Parathyroid adenoma (tissue), 2 donors: Measurements from ENCODE around the gene CLDN16.

ENCODE experiments used
- H2AFZ ChIP-seq: fragments of 300-600 bp; sonication (generic); one replicate; pipeline ENCODE4 v1.7.0; 2017; ENCODE audit warnings: antibody characterized with exemption, mild to moderate bottlenecking
- H3K27ac ChIP-seq: fragments of 300-600 bp; sonication (generic); one replicate; pipeline ENCODE4 v1.7.0; 2017
- H3K27me3 ChIP-seq: fragments of 300-600 bp; sonication (generic); one replicate; pipeline ENCODE4 v1.7.0; 2017; ENCODE audit warnings: low read length; ENCODE audit not compliant: control insufficient read depth, insufficient read depth
- H3K36me3 ChIP-seq: fragments of 300-600 bp; sonication (generic); one replicate; pipeline ENCODE4 v1.7.0; 2017; ENCODE audit warnings: low read length; ENCODE audit not compliant: control insufficient read depth, insufficient read depth
- H3K4me1 ChIP-seq: fragments of 300-600 bp; sonication (generic); one replicate; pipeline ENCODE4 v1.7.0; 2017; ENCODE audit warnings: control low read depth
- H3K4me2 ChIP-seq: fragments of 300-600 bp; sonication (generic); one replicate; pipeline ENCODE4 v1.7.0; 2017; ENCODE audit warnings: low read length
- H3K4me3 ChIP-seq: fragments of 300-600 bp; sonication (generic); one replicate; pipeline ENCODE4 v1.7.0; 2017; ENCODE audit warnings: low read depth, low read length
- H3K79me2 ChIP-seq: fragments of 300-600 bp; sonication (generic); one replicate; pipeline ENCODE4 v1.7.0; 2017; ENCODE audit warnings: control low read depth
- H3K9ac ChIP-seq: fragments of 300-600 bp; sonication (generic); one replicate; pipeline ENCODE4 v1.7.0; 2017; ENCODE audit warnings: mild to moderate bottlenecking
- H3K9me3 ChIP-seq: fragments of 300-600 bp; sonication (generic); one replicate; pipeline ENCODE4 v1.7.0; 2017; ENCODE audit warnings: low read length; ENCODE audit not compliant: control insufficient read depth
- TF ChIP-seq, protein P1 (sequence below): fragments of 300-600 bp; sonication (generic); IDR thresholded peaks from one replicate; pipeline ENCODE4 v1.7.0; 2017; ENCODE audit warnings: antibody characterized with exemption, mild to moderate bottlenecking
- donor health status: primary hyperparathyroidism.

The CLDN16 gene

DNA sequence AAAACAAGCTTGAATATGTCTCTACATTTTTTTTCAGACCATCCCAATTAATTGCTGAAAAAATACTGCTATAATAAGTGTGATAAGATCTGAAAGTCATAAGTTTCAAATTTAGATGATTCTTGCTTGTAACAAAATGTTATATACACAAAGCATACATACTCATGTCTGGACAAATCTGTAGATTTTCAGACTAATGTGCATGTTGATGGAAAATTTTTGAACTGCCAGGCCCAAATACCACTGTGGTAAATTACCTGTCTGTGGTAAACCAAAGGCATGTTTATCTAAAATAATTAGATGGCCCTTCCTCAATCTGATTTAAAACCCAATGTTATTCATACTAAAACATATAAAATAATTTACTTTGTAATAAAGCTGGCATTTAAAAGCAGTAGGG, 31.7 kb upstream of the CLDN16 start:
- TF ChIP-seq, protein P1, sequence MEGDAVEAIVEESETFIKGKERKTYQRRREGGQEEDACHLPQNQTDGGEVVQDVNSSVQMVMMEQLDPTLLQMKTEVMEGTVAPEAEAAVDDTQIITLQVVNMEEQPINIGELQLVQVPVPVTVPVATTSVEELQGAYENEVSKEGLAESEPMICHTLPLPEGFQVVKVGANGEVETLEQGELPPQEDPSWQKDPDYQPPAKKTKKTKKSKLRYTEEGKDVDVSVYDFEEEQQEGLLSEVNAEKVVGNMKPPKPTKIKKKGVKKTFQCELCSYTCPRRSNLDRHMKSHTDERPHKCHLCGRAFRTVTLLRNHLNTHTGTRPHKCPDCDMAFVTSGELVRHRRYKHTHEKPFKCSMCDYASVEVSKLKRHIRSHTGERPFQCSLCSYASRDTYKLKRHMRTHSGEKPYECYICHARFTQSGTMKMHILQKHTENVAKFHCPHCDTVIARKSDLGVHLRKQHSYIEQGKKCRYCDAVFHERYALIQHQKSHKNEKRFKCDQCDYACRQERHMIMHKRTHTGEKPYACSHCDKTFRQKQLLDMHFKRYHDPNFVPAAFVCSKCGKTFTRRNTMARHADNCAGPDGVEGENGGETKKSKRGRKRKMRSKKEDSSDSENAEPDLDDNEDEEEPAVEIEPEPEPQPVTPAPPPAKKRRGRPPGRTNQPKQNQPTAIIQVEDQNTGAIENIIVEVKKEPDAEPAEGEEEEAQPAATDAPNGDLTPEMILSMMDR: no peak
- Histone ChIP-seq H3K9ac (no peak overlapping the region), H3K79me2 (no peaks in the 10 kb centered on the region), H3K4me2 (no peak overlapping the region), H3K9me3 (no peaks in the 10 kb centered on the region), H3K4me1 (no peaks in the 10 kb centered on the region), H3K27me3 (no peaks in the 10 kb centered on the region), H3K36me3 (no peaks in the 10 kb centered on the region), H3K4me3 (no peak overlapping the region), H2AFZ (no peak overlapping the region), H3K27ac (no peak overlapping the region)

DNA sequence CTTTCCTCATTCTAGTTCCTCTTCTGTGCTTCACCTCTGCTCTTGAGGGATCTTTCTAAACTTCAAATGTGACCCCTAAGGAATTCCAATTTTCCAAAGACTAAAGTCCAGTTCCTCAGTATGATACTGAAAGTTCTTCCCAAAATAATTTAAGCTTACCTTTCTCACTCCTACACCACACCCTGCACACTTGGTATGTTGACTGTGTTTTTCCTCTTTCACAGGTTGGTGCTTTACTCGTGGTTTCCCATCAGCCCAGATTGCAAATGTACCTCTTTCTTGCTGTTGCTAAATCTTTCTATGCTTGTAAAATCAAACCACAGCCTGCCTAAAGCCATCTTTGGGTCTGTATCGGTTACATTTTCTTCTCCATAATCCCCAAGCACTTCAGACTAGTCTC, 30.5 kb upstream of the CLDN16 start:
- no peaks in the 10 kb centered on the region for H3K79me2 ChIP-seq
- TF ChIP-seq, protein P1: no peak
- no peak overlapping the region for H2AFZ ChIP-seq
- H3K4me3 ChIP-seq: no peak overlapping the region
- no peaks in the 10 kb centered on the region for H3K27me3 ChIP-seq
- no peak overlapping the region for H3K27ac ChIP-seq
- H3K4me2 ChIP-seq: no peak overlapping the region
- no peaks in the 10 kb centered on the region for H3K36me3 ChIP-seq
- H3K9me3 ChIP-seq: no peaks in the 10 kb centered on the region
- no peak overlapping the region for H3K9ac ChIP-seq
- no peaks in the 10 kb centered on the region for H3K4me1 ChIP-seq

DNA sequence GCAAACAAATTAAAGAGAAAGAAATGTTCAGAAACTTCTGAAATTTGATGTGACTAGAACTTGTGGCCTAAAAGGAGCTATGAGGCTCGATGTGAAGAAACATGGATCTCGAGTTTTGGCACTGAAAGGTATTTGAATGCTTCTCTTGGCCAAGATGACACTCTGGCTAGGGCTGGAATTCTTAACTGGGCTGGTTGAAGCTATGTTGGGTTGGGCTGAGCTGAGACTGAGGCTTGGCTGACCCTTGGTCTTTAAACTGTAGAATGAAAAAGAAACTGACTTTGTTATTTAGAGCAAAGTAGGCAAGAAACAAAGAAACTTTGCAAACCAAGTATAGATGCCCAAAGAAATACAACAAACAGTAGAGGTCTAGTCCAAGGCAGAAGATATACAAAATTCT, 28.1 kb upstream of the CLDN16 start:
- Histone ChIP-seq H3K4me2 (no peak overlapping the region), H2AFZ (no peak overlapping the region), H3K27me3 (no peaks in the 10 kb centered on the region), H3K4me3 (no peak overlapping the region), H3K79me2 (no peaks in the 10 kb centered on the region), H3K9me3 (no peaks in the 10 kb centered on the region), H3K36me3 (no peaks in the 10 kb centered on the region), H3K9ac (no peak overlapping the region), H3K4me1 (no peaks in the 10 kb centered on the region), H3K27ac (no peak overlapping the region)
- TF ChIP-seq, protein P1: no peak

DNA sequence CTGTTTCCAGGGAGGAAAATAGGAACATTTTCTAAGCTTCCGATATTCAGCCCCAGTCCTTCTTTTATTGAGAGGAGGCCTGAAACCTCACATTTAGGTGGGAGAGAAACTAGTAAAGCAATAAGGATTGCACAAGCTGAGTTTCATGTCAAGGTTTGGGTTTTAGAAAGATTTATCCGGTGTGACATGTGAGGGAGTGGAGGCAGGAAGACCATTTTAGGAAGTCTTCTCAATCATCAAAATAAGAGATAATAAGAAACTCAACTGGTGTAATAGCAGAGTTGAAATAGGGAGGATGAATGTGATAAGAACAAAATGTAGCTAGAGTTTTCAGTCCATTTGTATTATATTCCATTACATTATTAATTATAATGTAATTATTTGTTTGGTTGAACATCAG, 27.7 kb upstream of the CLDN16 start:
- Histone ChIP-seq H3K27me3 (no peaks in the 10 kb centered on the region), H3K4me2 (no peak overlapping the region), H3K4me3 (no peak overlapping the region), H3K79me2 (no peaks in the 10 kb centered on the region), H3K36me3 (no peaks in the 10 kb centered on the region), H3K4me1 (no peaks in the 10 kb centered on the region), H2AFZ (no peak overlapping the region), H3K9ac (no peak overlapping the region), H3K27ac (no peak overlapping the region), H3K9me3 (no peaks in the 10 kb centered on the region)
- TF ChIP-seq, protein P1: no peak

DNA sequence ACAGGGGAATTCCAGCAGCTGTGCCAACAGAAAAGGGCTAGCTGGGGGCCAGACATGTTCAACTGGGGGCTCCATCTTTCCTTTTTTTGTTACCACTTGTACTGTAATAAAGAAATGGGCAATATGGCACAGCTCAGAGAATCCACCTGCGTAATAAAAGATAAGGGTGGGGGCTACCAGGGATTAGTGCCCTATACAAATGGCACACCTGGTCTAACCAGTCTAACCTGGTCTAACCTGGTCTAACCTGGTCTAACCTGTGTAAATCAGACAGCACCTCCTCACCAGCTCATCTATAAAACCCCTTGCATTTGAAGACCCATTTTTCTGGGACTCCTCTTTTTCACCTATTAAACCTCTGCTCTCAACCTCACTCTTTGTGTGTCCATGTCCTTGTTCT, 26.2 kb upstream of the CLDN16 start:
- no peaks in the 10 kb centered on the region for H3K79me2 ChIP-seq
- TF ChIP-seq, protein P1: no peak
- H3K4me2 ChIP-seq: no peak overlapping the region
- H3K9ac ChIP-seq: no peak overlapping the region
- H3K4me3 ChIP-seq: no peak overlapping the region
- no peaks in the 10 kb centered on the region for H3K4me1 ChIP-seq
- no peak overlapping the region for H2AFZ ChIP-seq
- no peaks in the 10 kb centered on the region for H3K9me3 ChIP-seq
- H3K36me3 ChIP-seq: no peaks in the 10 kb centered on the region
- no peak overlapping the region for H3K27ac ChIP-seq
- H3K27me3 ChIP-seq: no peaks in the 10 kb centered on the region
